K562 (cell line): ENCODE measurements around the gene ORMDL1. TPM values are rescaled to one million over a fixed set of nuclear protein-coding genes. Genes with fewer than 3 reads are reported as not detected.

Source experiments
- KDM1A ChIP-seq, 2 experiments: fragments of 450-650 bp; IDR thresholded peaks; 2 replicates each; pipeline ENCODE4 v1.6.1; 2016; ENCODE audit warnings: mild to moderate bottlenecking in 2 of 2
- MEF2D ChIP-seq: conservative IDR thresholded peaks from 2 replicates; pipeline ENCODE4 v1.6.1; 2016; ENCODE audit warnings: low read depth, missing genetic modification characterization, missing compliant biosample characterization
- PHB2 ChIP-seq: fragments of 450-650 bp; IDR thresholded peaks from 2 replicates; pipeline ENCODE4 v1.6.1; 2017; ENCODE audit warnings: low read depth
- RCOR1 ChIP-seq, 2 experiments: IDR thresholded peaks; 2 replicates each; pipeline ENCODE4 v1.6.1; 2012; ENCODE audit warnings: low read depth in 2 of 2, low read length in 2 of 2, borderline replicate concordance in 1 of 2, improper control_type of control experiment in 1 of 2
- SIRT6 ChIP-seq: IDR thresholded peaks from one replicate; pipeline ENCODE4 v1.6.1; 2012; ENCODE audit warnings: low read depth, mild to moderate bottlenecking, control low read depth, inconsistent platforms, low read length, moderate library complexity
- ZNF232 ChIP-seq: sonication (generic); formaldehyde crosslinking; IDR thresholded peaks from 2 replicates; pipeline ENCODE4 v1.8.0; 2022; ENCODE audit warnings: mild to moderate bottlenecking, missing genetic modification reagents
- polyA plus RNA-seq, 8 experiments: library from polyadenylated mRNA; depleted of rRNA in 4 of 8; stranded (reverse) in 5 of 8; unstranded in 3 of 8; fragments of >200 nt; fragmentation: Nextera tagmentation in 2 of 8; fragmentation: Illumina TruSeq in 1 of 8; extraction: Ambion mirVana in 2 of 8; extraction: Trizol in 1 of 8; gene quantifications; 2 replicates each; pipeline versions ENCODE4 v1.2.1 to v1.2.3, GENCODE V29; 2011 to 2014; ENCODE audit warnings: inconsistent platforms in 1 of 8, missing spikeins in 1 of 8
- total RNA-seq, 7 experiments: library from RNA; depleted of rRNA in 6 of 7; stranded (reverse); fragments of >200 nt in 6 of 7; fragmentation: Illumina TruSeq in 2 of 7; extraction: Trizol in 2 of 7; gene quantifications; 2 replicates each; pipeline versions ENCODE4 v1.2.1 to v1.2.3, GENCODE V29; 2011 to 2021; ENCODE audit warnings: low replicate concordance in 1 of 7
- TF ChIP-seq, protein P1 (sequence below): fragments of 450-650 bp; IDR thresholded peaks from 2 replicates; pipeline ENCODE4 v1.6.1; 2014; ENCODE audit warnings: low read depth, mild to moderate bottlenecking, moderate library complexity, borderline replicate concordance
- TF ChIP-seq, protein P2 (sequence below), 2 experiments: IDR thresholded peaks; 2 replicates each; pipeline ENCODE4 v1.6.1; 2012; ENCODE audit warnings: improper control_type of control experiment in 2 of 2, low read depth in 2 of 2, low read length in 2 of 2, borderline replicate concordance in 1 of 2
- TF ChIP-seq, protein P3 (sequence below): fragments of 250-450 bp; sonication (Bioruptor Pico); IDR thresholded peaks from 2 replicates; pipeline ENCODE4 v1.4.0; 2020
- TF ChIP-seq, protein P4 (sequence below): fragments of 250-450 bp; sonication (Bioruptor Pico); IDR thresholded peaks from 2 replicates; pipeline ENCODE4 v1.4.0; 2020; ENCODE audit warnings: mild to moderate bottlenecking
- TF ChIP-seq, protein P5 (sequence below): fragments of 450-650 bp; IDR thresholded peaks from 2 replicates; pipeline ENCODE4 v1.6.1; 2016; ENCODE audit warnings: mild to moderate bottlenecking
- TF ChIP-seq, protein P6 (sequence below): fragments of 250-450 bp; sonication (Bioruptor Pico); IDR thresholded peaks from 2 replicates; pipeline ENCODE4 v1.8.0; 2022; ENCODE audit warnings: moderate library complexity, mild to moderate bottlenecking, inconsistent platforms

The ORMDL1 gene
- total and polyA plus RNA-seq, 9 of the 15 experiments (the other 6 are each of a cell fraction or from before 2014, with no cell fraction given) = 35.1 to 74.2 (median 50.0) TPM

DNA sequence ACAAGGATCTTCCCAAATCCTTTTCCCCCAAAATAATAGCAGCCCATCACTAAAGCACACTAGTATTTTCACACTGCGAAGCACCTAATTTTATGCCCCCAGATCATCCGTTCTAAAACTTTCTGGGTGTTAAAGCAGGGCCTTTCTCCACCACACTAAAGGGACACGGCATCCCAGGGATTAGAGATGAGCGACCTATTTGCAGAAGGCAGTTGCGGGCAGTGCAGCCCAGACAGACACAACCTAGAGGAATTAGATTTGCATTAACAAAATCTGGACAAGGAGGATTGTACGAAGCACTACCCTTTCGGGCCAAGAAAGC is 21.9 kb downstream of the ORMDL1 start (continued):
- TF ChIP-seq RCOR1 (IDR thresholded peaks at IDR 0.05; ENCODE audit: borderline replicate concordance in 1 of 2, low read depth in 2 of 2, low read length in 2 of 2) = peak in 1 of 2 experiments; percentile 53; a peak in 2 of 4 replicates
- no peak for TF ChIP-seq ZNF232 (CRISPR knock-in tag)
- TF ChIP-seq, protein P1, sequence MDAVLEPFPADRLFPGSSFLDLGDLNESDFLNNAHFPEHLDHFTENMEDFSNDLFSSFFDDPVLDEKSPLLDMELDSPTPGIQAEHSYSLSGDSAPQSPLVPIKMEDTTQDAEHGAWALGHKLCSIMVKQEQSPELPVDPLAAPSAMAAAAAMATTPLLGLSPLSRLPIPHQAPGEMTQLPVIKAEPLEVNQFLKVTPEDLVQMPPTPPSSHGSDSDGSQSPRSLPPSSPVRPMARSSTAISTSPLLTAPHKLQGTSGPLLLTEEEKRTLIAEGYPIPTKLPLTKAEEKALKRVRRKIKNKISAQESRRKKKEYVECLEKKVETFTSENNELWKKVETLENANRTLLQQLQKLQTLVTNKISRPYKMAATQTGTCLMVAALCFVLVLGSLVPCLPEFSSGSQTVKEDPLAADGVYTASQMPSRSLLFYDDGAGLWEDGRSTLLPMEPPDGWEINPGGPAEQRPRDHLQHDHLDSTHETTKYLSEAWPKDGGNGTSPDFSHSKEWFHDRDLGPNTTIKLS = 0 out of 2 replicates have a peak, but pooled peaks have one; percentile 25
- TF ChIP-seq PHB2 = no peak
- TF ChIP-seq SIRT6 = no peak
- TF ChIP-seq, protein P2, sequence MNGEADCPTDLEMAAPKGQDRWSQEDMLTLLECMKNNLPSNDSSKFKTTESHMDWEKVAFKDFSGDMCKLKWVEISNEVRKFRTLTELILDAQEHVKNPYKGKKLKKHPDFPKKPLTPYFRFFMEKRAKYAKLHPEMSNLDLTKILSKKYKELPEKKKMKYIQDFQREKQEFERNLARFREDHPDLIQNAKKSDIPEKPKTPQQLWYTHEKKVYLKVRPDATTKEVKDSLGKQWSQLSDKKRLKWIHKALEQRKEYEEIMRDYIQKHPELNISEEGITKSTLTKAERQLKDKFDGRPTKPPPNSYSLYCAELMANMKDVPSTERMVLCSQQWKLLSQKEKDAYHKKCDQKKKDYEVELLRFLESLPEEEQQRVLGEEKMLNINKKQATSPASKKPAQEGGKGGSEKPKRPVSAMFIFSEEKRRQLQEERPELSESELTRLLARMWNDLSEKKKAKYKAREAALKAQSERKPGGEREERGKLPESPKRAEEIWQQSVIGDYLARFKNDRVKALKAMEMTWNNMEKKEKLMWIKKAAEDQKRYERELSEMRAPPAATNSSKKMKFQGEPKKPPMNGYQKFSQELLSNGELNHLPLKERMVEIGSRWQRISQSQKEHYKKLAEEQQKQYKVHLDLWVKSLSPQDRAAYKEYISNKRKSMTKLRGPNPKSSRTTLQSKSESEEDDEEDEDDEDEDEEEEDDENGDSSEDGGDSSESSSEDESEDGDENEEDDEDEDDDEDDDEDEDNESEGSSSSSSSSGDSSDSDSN (IDR thresholded peaks at IDR 0.05; ENCODE audit: borderline replicate concordance in 1 of 2, low read depth in 2 of 2, low read length in 2 of 2) = no peak
- peak; percentile 35 to 47; a peak in 3 of 4 replicates for TF ChIP-seq KDM1A (IDR thresholded peaks at IDR 0.05)
- TF ChIP-seq, protein P3, sequence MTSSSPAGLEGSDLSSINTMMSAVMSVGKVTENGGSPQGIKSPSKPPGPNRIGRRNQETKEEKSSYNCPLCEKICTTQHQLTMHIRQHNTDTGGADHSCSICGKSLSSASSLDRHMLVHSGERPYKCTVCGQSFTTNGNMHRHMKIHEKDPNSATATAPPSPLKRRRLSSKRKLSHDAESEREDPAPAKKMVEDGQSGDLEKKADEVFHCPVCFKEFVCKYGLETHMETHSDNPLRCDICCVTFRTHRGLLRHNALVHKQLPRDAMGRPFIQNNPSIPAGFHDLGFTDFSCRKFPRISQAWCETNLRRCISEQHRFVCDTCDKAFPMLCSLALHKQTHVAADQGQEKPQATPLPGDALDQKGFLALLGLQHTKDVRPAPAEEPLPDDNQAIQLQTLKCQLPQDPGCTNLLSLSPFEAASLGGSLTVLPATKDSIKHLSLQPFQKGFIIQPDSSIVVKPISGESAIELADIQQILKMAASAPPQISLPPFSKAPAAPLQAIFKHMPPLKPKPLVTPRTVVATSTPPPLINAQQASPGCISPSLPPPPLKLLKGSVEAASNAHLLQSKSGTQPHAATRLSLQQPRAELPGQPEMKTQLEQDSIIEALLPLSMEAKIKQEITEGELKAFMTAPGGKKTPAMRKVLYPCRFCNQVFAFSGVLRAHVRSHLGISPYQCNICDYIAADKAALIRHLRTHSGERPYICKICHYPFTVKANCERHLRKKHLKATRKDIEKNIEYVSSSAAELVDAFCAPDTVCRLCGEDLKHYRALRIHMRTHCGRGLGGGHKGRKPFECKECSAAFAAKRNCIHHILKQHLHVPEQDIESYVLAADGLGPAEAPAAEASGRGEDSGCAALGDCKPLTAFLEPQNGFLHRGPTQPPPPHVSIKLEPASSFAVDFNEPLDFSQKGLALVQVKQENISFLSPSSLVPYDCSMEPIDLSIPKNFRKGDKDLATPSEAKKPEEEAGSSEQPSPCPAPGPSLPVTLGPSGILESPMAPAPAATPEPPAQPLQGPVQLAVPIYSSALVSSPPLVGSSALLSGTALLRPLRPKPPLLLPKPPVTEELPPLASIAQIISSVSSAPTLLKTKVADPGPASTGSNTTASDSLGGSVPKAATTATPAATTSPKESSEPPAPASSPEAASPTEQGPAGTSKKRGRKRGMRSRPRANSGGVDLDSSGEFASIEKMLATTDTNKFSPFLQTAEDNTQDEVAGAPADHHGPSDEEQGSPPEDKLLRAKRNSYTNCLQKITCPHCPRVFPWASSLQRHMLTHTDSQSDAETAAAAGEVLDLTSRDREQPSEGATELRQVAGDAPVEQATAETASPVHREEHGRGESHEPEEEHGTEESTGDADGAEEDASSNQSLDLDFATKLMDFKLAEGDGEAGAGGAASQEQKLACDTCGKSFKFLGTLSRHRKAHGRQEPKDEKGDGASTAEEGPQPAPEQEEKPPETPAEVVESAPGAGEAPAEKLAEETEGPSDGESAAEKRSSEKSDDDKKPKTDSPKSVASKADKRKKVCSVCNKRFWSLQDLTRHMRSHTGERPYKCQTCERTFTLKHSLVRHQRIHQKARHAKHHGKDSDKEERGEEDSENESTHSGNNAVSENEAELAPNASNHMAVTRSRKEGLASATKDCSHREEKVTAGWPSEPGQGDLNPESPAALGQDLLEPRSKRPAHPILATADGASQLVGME (CRISPR knock-in tag) = no peak
- TF ChIP-seq, protein P4, sequence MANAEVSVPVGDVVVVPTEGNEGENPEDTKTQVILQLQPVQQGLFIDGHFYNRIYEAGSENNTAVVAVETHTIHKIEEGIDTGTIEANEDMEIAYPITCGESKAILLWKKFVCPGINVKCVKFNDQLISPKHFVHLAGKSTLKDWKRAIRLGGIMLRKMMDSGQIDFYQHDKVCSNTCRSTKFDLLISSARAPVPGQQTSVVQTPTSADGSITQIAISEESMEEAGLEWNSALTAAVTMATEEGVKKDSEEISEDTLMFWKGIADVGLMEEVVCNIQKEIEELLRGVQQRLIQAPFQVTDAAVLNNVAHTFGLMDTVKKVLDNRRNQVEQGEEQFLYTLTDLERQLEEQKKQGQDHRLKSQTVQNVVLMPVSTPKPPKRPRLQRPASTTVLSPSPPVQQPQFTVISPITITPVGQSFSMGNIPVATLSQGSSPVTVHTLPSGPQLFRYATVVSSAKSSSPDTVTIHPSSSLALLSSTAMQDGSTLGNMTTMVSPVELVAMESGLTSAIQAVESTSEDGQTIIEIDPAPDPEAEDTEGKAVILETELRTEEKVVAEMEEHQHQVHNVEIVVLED (CRISPR knock-in tag) = no peak
- TF ChIP-seq, protein P5, sequence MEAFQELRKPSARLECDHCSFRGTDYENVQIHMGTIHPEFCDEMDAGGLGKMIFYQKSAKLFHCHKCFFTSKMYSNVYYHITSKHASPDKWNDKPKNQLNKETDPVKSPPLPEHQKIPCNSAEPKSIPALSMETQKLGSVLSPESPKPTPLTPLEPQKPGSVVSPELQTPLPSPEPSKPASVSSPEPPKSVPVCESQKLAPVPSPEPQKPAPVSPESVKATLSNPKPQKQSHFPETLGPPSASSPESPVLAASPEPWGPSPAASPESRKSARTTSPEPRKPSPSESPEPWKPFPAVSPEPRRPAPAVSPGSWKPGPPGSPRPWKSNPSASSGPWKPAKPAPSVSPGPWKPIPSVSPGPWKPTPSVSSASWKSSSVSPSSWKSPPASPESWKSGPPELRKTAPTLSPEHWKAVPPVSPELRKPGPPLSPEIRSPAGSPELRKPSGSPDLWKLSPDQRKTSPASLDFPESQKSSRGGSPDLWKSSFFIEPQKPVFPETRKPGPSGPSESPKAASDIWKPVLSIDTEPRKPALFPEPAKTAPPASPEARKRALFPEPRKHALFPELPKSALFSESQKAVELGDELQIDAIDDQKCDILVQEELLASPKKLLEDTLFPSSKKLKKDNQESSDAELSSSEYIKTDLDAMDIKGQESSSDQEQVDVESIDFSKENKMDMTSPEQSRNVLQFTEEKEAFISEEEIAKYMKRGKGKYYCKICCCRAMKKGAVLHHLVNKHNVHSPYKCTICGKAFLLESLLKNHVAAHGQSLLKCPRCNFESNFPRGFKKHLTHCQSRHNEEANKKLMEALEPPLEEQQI = no peak
- TF ChIP-seq, protein P6, sequence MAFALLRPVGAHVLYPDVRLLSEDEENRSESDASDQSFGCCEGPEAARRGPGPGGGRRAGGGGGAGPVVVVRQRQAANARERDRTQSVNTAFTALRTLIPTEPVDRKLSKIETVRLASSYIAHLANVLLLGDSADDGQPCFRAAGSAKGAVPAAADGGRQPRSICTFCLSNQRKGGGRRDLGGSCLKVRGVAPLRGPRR (CRISPR knock-in tag) = no peak
- no peak for TF ChIP-seq MEF2D (tag)
